Loucy (cell line): Measurements from ENCODE around the gene POLR2J3.
"Not testable (repeated sequence)": the region's sequence is repeated elsewhere in the genome, so short reads cannot be mapped to it uniquely, and the experiment has no call there.

Experiments
- EZH2phosphoT487 ChIP-seq: fragments of 200-600 bp; IDR thresholded peaks from 2 replicates; pipeline ENCODE4 v1.6.1; 2018; ENCODE audit warnings: antibody characterized with exemption, mild to moderate bottlenecking, moderate library complexity, borderline replicate concordance
- TF ChIP-seq, protein P1 (sequence below): fragments of 200-600 bp; sonication (generic); conservative IDR thresholded peaks from 2 replicates; pipeline ENCODE4 v1.5.1; 2014; ENCODE audit warnings: mild to moderate bottlenecking, antibody characterized with exemption, low read length

DNA sequence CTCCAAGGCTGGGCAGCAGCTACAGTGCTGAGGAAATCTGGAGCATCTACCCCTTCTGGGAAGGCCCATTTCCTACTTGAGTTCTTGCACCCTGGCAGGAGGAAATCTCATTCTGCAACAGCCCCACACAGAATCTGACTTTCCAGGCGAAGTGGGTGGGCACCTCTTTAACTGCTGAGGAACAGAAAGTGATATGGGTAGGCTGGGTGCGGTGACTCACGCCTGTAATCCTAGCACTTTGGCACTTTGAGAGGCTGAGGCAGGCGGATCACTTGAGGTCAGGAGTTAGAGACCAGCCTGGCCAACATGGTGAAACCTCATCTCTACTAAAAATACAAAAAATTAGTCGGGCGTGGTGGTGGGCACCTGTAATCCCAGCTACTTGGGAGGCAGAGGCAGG is 2.2 kb upstream of the POLR2J3 start:
- not testable (repeated sequence) for TF ChIP-seq EZH2phosphoT487
- TF ChIP-seq, protein P1, sequence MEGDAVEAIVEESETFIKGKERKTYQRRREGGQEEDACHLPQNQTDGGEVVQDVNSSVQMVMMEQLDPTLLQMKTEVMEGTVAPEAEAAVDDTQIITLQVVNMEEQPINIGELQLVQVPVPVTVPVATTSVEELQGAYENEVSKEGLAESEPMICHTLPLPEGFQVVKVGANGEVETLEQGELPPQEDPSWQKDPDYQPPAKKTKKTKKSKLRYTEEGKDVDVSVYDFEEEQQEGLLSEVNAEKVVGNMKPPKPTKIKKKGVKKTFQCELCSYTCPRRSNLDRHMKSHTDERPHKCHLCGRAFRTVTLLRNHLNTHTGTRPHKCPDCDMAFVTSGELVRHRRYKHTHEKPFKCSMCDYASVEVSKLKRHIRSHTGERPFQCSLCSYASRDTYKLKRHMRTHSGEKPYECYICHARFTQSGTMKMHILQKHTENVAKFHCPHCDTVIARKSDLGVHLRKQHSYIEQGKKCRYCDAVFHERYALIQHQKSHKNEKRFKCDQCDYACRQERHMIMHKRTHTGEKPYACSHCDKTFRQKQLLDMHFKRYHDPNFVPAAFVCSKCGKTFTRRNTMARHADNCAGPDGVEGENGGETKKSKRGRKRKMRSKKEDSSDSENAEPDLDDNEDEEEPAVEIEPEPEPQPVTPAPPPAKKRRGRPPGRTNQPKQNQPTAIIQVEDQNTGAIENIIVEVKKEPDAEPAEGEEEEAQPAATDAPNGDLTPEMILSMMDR, result not testable (repeated sequence)
